Liver (tissue), 3 donors: ENCODE data around the gene MEAK7.

Experiments used
- GABPA ChIP-seq, 2 donors: IDR thresholded peaks in 1 of 2; conservative IDR thresholded peaks in 1 of 2; 2 replicates each; pipeline ENCODE4 v1.6.1; 2016; ENCODE audit warnings: antibody characterized with exemption in 2 of 2, mild to moderate bottlenecking in 1 of 2, moderate library complexity in 1 of 2
- HNF4A ChIP-seq, 2 donors: conservative IDR thresholded peaks; 2 replicates each; pipeline ENCODE4 v1.6.1; 2016; ENCODE audit warnings: antibody characterized with exemption in 2 of 2, mild to moderate bottlenecking in 2 of 2
- SP1 ChIP-seq: IDR thresholded peaks from 2 replicates; pipeline ENCODE4 v1.6.1; 2018; ENCODE audit warnings: antibody characterized with exemption, mild to moderate bottlenecking
- TF ChIP-seq, protein P1 (sequence below): fragments of 150-350 bp; IDR thresholded peaks from 2 replicates; pipeline ENCODE4 v1.5.1; 2017; ENCODE audit warnings: improper control_type of control experiment, low read depth, low read length; ENCODE audit not compliant: missing input control
- TF ChIP-seq, protein P2 (sequence below): IDR thresholded peaks from 2 replicates; pipeline ENCODE4 v1.6.1; 2016; ENCODE audit warnings: antibody characterized with exemption
- TF ChIP-seq, protein P3 (sequence below): IDR thresholded peaks from 2 replicates; pipeline ENCODE4 v1.6.1; 2016; ENCODE audit warnings: antibody characterized with exemption
- TF ChIP-seq, protein P4 (sequence below): IDR thresholded peaks from 2 replicates; pipeline ENCODE4 v1.6.1; 2016; ENCODE audit warnings: antibody characterized with exemption
- TF ChIP-seq, protein P5 (sequence below): IDR thresholded peaks from 2 replicates; pipeline ENCODE4 v1.6.1; 2016; ENCODE audit warnings: antibody characterized with exemption, mild to moderate bottlenecking
- donor health status: healthy.
- donor health status: healthy.

DNA sequence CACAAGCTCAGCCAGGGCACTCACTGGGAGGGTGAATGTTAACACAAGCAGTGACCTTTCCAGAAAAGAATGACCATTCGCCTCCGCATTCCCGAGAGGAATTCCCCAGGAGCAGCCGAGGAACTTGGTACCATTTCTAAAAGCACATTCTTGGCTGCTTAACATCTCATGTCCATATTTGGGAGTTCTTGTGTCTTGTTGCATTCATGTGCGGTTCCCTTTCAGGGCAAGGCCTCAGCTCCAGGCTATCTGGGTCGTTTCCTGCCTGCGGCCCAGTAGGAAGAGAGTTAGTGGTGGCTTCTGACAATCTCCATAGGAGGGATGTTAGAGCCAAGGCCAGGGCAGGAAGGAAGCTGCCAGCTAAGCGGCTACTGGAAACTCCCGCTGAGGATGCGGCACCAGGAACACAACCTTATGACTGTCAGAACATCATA, 27.8 kb upstream of the MEAK7 start:
- TF ChIP-seq, protein P1, sequence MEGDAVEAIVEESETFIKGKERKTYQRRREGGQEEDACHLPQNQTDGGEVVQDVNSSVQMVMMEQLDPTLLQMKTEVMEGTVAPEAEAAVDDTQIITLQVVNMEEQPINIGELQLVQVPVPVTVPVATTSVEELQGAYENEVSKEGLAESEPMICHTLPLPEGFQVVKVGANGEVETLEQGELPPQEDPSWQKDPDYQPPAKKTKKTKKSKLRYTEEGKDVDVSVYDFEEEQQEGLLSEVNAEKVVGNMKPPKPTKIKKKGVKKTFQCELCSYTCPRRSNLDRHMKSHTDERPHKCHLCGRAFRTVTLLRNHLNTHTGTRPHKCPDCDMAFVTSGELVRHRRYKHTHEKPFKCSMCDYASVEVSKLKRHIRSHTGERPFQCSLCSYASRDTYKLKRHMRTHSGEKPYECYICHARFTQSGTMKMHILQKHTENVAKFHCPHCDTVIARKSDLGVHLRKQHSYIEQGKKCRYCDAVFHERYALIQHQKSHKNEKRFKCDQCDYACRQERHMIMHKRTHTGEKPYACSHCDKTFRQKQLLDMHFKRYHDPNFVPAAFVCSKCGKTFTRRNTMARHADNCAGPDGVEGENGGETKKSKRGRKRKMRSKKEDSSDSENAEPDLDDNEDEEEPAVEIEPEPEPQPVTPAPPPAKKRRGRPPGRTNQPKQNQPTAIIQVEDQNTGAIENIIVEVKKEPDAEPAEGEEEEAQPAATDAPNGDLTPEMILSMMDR = no peak
- TF ChIP-seq, protein P2, sequence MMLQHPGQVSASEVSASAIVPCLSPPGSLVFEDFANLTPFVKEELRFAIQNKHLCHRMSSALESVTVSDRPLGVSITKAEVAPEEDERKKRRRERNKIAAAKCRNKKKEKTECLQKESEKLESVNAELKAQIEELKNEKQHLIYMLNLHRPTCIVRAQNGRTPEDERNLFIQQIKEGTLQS = no peak
- TF ChIP-seq, protein P3, sequence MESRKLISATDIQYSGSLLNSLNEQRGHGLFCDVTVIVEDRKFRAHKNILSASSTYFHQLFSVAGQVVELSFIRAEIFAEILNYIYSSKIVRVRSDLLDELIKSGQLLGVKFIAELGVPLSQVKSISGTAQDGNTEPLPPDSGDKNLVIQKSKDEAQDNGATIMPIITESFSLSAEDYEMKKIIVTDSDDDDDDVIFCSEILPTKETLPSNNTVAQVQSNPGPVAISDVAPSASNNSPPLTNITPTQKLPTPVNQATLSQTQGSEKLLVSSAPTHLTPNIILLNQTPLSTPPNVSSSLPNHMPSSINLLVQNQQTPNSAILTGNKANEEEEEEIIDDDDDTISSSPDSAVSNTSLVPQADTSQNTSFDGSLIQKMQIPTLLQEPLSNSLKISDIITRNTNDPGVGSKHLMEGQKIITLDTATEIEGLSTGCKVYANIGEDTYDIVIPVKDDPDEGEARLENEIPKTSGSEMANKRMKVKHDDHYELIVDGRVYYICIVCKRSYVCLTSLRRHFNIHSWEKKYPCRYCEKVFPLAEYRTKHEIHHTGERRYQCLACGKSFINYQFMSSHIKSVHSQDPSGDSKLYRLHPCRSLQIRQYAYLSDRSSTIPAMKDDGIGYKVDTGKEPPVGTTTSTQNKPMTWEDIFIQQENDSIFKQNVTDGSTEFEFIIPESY = no peak
- TF ChIP-seq GABPA (IDR thresholded peaks at IDR 0.05 in 1 of 2, conservative IDR thresholded peaks at IDR 0.05 in 1 of 2) (peak in 1 of 2 donors; percentile 7), HNF4A (conservative IDR thresholded peaks at IDR 0.05) (no peak), SP1 (peak; percentile 67)
- TF ChIP-seq, protein P4, sequence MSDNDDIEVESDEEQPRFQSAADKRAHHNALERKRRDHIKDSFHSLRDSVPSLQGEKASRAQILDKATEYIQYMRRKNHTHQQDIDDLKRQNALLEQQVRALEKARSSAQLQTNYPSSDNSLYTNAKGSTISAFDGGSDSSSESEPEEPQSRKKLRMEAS = peak; percentile 69
- TF ChIP-seq, protein P5, sequence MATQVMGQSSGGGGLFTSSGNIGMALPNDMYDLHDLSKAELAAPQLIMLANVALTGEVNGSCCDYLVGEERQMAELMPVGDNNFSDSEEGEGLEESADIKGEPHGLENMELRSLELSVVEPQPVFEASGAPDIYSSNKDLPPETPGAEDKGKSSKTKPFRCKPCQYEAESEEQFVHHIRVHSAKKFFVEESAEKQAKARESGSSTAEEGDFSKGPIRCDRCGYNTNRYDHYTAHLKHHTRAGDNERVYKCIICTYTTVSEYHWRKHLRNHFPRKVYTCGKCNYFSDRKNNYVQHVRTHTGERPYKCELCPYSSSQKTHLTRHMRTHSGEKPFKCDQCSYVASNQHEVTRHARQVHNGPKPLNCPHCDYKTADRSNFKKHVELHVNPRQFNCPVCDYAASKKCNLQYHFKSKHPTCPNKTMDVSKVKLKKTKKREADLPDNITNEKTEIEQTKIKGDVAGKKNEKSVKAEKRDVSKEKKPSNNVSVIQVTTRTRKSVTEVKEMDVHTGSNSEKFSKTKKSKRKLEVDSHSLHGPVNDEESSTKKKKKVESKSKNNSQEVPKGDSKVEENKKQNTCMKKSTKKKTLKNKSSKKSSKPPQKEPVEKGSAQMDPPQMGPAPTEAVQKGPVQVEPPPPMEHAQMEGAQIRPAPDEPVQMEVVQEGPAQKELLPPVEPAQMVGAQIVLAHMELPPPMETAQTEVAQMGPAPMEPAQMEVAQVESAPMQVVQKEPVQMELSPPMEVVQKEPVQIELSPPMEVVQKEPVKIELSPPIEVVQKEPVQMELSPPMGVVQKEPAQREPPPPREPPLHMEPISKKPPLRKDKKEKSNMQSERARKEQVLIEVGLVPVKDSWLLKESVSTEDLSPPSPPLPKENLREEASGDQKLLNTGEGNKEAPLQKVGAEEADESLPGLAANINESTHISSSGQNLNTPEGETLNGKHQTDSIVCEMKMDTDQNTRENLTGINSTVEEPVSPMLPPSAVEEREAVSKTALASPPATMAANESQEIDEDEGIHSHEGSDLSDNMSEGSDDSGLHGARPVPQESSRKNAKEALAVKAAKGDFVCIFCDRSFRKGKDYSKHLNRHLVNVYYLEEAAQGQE = no peak
